Activated CD4-positive, alpha-beta T cell treated with anti-CD3 and anti-CD28 coated beads, Interleukin-2, amount 50 U/mL, for 24 hours (primary cell): ENCODE measurements around the gene SORCS2.

ENCODE experiments used
- DNase-seq, 2 donors: peaks; one replicate each; pipeline ENCODE4 v3.0.0-alpha.2; 2020; ENCODE audit warnings: low read depth in 1 of 2, low spot score in 1 of 2

SORCS2 gene

DNA sequence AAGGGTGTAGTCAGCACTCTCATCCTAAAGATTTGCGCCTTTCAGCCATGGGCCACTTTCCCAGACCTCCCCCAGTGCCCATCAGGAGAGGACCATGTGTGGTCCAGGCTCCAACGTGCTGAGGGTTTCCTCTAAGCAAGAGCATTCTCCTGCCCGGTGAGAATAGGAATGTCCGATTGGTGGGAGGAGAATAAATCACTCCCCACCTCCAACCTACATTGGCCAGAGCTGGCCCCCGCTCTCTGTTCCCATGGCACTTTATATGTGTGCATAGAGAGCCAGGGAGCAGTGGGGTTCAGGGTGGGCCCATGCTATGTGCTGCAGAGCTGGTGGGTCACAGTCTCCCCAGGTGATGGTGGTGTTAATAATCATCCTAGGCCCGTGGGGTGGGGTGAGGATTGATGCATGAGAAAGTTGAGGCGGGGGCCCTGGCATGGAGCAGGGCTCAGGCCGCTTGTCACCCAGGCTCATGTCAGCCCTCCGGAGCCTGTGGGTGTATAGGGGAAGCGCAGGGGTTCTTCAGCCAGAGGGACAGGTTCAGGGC is 6.8 kb upstream of the SORCS2 start:
- DNase-seq, result no peak

DNA sequence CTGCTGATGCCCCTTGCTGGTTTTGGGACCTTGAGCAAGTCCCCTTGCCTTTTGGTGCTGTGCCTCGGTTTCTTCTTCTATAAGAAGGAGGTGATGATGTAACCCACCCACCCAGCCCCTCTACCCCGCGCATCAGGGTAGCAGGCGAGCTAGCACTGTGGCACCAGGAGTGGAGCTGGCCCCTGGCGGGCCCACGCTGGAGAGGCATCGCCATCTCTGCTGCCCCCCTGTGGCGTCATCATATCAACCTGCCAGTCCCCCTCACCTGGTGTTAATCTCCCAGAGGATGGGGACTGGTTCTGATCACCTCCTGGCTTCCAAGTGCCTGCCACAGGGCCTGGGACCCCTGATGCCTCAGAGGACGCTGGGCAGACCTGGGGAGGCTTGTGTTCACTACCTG is 6.3 kb upstream of the SORCS2 start:
- DNase-seq, result no peak

DNA sequence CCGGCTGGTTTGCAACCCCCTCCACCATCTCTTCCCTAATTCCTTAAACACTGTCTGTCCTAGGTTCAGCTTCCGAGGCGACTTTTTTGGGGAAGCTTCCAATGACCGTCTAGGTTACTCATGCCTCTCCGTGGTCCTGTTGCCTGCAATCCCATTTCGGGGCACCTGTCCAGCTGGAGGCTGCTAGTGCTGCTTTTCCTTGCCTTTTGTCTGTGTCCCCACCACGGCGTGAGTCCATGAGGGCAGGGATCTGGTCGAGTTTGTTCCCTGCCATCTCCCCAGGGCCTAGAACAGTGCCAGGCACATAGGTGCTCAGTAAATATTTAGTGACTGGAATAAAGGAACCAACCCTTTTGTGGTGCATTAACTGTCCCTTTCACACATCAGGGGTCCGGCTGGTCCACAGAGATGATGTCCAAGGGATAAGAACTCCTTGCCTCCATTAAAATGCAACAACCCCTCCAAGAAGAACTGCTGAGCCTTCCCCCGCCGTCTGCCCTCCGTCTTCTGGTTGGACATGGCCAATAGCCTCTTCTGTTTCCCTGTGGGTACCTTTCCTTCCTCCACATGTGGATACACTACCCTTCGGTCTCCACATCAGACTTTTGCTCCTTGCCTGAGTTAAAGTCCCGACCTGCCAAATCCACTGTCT is 5.7 kb upstream of the SORCS2 start:
- no peak for DNase-seq

DNA sequence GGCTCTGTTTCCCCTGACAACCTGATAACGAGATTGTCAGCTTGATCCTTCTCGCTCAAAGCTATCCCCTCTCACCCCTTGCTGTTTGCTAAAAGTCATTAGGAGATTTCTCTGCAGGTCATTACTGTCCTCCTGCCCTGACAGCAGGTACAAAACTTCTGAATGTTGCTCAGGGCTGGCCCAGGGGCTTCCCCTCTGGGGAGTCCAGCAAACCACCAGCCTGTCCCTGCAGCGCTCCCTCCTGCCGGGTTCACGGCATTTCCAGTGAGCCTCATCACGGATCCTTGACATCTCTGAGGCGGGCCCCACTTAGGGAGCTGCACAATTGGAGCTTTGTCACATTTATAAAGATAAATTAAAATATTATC is 5.2 kb upstream of the SORCS2 start:
- DNase-seq, result no peak

DNA sequence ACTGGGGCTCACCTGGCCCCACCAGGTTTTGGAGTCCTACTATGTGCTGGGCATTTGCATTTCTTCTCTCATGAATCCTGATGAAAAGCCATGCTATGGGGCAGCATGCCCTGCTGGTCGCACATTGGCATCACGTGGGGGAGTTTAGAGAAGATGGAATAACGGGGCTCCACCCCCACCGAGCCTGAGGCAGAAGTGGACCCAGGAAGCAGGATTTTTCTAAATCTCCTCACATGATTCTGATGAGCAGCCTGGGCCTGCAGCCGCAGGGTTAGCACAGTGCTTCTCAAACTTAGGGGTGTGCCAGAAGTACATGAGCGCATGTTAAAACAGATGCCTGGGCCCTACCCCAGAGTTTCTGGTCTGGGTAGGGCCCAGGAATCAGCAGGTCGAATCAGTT is 4.6 kb upstream of the SORCS2 start:
- no peak for DNase-seq

DNA sequence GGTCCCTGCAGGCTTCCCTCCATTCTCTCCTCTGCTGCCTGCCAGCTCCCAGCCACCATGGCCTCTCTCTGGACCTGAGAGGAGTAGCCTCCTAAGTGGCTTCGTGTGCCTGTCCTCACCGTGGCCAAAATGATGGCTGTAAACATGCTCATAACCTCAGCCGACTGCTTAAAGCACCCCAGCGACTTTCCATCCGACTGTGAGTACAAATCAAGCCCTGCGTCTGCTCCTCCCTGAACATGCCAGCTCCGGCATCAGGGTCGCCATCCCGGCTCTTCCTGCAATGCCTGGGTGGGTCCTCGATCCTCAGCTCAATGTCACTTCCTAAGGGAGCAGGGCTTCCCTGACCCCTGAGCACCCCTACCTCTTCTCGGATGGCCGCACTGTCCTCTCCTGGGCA is 3.3 kb upstream of the SORCS2 start:
- DNase-seq, result no peak

DNA sequence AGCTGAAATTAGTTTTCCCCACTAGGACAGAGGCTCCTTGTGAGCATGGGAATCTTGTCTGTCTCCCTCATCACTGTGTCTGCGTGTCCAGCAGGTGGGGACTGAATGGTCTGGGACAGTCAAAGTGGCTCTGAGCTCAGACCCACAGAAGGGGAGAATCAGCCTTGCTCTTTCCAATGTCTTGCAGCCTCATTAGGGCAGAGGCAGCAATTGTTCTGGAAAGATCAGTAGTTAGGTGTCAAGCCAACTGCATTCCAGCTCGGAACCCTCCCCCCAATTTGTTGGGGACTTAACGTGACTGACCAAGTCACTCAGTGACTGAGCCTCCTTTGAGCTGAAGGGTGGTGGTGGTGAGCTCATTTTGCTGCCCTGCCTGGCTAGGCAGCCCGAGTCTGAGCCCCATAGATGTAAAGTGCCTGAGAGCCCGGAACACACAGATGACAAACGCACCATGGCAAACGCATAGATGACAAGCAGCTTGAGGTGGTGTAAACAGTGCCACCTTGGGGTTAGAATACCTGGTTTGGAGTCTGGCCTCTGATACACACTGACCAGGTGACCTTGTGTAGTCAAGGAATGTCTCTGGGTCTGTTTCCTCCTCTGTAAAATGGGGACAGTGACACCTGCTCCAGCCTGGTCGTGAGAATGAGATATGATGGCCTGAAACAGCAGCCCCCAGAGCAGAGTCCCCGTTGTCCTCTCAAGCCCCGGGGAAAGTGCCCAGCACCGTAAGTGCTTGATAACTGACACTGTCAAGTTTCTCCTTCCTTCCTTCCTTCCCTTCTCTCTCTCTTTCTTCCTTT is 2.7 kb upstream of the SORCS2 start:
- no peak for DNase-seq

DNA sequence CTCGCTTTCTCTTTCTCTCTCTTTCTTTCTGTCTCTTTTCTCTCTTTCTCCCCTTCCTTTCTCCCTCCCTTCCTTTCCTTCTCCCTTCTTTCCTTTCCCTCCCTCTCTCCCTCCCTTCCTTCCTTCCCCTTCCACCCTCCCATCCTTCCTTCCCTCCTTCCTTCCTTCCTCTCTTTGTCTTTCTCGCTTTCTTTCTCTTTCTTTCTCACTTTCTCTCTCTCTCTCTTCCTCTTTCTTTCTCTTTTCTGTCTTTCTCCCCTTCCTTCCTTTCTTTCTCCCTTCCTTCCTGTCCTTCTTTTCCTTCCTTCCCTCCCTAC is 2.1 kb upstream of the SORCS2 start:
- no peak for DNase-seq

DNA sequence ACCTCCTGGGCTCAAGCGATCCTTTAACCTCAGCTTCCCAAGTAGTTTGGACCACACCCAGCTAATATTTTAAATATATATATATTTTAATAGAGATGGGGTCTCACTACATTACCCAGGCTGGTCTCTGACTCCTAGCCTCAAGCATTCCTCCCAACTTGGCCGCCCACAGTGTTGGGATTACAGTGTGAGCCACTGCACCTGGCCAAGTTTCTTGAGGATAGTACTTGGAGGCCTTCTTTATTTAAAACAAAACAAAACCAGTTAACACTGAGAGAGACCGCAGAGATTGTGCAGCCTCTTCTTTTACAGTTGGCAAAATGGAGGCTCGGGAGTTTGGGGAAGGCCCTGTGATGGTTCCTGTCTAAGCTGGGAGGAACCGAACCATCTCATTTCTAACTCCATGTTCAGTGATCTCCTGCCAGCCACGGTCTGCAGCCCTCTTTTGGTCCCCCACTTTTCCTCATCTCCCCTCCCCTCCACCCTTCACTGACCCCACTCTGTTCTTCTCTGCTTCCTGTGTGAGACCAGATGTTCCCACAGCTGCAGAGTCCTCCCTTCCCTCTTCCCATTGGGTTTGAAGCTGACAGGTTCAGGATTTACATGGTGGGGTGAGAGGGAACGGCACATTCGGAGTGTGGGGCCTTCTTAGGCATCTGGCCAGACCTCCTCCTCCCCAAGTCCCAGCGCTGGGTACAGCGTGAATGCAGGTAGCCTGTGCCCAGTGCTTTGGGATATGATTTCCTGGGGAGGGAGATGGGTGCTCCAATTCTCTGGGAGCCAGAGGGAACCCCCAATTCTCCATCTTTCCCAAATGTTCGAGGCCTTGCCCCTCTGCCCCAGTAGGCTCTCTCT is 1.4 kb upstream of the SORCS2 start:
- DNase-seq, result no peak

DNA sequence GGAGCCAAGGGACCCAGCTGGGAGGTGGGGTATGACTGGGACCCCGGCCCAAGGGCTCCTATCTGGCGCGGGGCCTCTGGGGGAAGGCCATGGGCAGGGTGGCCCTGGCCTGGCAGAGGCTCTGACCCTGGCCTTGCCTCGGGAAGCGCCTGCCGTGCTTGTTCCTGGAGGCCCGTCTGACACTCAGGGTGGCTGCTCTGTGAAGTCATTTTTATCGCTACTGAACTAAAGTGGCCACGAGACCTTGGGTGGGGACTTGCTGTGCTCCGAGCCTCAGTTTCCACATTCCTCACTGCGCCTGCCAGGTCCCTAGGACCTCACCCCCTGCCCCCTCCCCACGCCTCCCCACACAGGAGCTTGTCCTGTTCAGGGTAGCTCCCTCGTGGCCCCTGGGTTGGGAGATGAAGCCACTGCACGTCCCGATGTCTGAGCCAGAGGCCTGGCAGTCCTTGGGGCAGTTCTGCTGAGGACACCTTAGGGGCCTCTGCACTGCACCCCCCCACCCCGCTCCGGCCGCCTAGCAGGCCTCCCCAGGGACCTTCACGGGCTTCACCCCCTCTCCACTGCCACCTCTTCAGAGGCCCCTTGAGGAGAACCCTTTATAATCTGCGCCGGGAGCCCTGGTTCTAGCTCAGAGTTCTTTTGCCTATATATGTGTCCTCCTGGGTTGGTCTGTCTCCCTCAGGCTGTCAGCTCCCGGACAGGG is 639 bp upstream of the SORCS2 start:
- no peak for DNase-seq

DNA sequence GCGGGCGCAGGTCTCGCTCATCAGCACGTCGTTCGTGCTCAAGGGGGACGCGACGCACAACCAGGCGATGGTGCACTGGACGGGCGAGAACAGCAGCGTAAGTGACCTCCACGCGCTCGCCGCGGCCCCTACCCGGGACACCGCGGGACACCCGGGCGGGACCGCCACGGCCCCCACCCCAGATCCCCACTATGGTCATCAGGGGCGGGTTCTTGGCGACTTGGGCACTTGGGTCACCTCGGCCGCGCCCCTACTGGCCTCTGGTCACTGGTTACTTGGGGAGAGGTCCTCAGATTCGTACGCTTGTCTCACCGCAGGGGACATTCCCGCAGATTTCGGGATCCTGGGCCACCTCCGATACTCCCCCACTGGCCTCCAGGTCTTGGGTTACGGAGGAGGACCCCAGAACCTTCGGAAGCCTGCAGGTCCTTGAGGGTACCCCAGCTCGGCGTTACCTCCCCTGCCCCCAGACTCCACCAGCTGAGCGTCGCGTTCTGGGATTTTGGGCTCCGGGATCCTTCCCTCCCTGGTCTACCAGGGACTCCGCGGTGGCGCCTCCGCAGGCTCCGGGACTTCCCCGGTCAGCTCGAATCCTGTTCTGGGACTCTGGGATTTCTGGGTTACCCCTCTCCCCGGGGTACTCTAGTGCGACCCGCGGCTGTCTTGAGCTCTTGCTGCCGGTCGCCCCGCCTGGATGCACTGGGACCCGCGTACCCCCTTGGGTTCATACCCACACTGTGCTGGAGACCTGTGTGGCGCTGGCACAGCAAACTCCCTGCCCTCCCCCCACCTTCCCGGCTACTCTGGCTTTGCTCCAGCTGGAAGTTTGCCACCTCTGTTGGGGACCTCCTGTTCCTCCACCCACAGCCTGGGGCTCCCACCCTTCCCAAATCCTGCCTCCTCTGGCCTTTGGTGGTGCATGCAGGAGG is 956 bp downstream of the SORCS2 start:
- no peak for DNase-seq

DNA sequence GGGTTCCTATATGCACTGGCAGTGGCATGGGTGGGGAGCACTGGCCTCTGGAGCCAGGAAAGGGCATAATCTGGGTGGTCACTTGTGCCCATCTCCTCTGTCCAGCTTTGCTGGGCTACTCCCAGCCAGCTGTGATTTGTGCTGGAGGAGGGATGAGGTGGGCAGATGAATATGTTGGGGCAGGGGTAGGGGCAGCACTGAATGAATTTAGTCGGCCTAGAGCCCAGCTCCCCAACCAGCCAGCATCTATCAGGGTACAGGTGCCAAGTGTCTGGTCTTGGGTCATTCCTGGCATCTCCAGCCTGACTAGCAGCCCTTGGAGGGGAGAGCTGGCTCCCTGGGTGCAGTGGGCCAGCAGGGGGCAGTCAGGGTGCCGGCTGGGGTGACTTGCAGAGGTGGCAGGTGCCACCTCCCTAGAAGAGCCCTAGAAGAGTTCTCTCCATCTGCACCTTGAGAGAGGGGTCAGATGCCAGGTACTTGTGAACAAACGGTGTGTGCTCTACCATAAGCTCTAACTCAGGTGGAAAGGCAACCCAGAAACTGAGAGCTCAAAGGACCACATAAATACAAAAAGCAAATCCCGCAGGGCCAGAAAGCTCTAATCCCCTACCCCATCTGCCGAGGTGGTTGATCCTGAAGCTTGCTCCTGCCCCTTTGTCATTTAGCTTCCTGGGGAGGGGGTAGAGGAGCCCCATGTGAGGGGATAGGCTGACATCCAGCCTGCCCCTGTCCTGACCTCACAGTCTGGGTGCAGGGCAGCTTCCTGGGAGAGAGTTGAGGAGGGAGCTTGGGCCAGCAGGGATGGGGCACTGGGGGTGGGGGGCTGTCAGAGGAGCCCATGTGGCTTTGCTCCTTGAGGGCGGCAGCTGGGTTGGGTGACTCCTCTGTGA is 2.2 kb downstream of the SORCS2 start:
- DNase-seq, result no peak

DNA sequence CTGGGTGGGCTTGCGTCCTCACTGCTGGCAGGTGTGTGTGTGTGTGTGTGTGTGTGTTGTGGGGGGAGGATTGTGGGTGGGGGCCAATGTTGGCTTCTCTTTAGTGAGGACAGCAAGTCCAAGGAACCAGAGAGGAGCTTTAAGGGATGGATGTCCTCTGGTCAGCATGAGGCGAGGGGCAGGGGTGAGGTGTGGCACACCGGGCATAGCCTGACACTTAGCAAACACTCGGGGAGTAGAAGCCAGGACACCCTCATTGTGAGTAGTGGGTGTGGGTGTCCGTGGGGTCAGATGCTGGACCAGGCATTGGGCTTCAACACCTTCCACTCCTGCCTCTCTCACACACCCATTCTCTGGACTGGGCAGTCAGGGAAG is 2.8 kb downstream of the SORCS2 start:
- no peak for DNase-seq

DNA sequence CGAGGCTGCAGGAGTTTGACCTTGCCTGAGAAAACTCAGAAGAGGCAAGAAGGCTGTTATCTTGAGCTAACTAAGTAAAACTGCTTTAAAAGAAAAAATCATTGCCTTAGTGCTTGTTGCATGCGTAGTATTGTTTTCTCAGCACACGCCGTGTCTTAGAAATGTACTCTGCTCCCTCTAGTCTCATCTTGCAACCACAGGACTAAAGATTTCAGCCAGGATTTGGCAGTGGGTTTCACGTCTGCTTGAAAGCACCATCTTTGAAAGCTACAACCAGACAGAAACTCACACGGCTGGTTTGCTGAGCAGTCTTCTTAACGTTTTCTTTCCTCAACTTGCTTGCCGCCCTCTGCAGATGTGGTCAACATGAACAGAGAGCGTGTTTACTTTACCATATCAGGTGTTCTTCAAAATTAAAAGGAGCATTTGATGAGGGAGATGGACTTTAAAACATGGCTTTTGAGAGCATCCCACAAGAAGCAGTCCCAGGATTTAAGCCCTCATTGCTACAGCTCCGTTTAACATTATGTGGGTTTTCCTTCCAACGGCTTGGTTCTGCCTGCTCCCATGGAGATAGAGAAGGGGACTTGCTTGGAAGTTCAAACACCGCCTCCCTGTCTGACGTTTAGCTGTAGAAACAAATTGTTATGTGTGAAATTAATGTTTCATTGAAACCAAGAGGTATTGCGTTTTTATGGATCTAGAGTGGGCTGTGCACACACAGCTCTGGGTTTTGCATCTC is 3.4 kb downstream of the SORCS2 start:
- no peak for DNase-seq

DNA sequence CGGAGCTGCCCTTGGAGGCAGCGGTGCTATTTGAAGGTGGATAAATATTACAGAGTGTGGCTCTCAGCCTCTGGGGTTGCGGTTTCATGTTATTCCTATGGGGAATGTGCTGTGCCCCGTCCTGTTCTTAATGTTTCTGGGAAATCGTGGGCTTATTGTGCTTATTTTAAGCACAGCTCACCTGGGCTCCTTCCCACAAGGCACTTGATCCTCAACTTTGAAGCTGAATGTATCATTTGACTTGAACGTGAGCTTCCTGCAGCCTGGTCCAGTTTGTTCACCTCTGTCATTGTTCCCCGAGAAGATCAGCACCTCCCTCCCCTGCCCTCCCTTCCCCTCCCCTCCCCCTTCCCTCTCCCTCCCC is 3.9 kb downstream of the SORCS2 start:
- DNase-seq, result no peak

DNA sequence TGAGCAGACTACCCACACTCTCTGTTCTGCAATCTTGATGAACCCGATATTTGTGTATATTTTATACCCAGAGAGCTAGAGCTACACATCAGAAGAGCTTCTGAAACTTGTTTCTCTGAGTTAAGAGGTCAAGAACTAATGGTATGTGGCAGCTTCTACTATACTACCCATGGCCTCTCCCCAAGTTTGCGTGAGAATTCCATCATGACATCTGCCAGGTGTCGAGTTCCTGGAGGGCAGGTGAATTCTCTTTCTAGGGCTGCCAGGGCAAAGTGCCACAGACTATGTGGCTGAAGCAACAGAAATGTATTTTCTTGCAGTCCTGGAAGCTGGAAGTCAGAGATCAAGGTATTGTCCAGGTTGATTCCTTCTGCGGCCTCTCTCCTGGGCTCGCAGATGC is 4.4 kb downstream of the SORCS2 start:
- DNase-seq, result no peak

DNA sequence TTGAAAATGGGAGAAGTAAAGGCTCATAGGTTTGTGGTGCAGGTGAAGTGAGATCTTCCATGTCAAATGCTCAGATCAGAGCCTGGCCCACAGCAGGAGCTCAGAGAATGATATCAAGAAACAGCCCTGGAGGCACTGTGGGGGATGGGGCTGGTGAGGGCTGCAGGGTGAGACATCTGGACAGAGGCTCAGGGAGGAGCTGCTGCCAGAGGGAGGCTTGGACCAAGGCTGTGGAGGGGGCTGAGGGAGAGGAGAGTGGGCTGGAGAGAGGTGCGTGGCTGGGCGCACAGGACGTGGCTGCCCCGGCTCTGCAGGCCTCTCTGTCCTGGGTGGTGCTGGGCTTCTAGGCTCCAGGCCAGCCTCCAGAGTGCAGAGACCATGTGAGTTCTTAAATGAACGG is 5.6 kb downstream of the SORCS2 start:
- DNase-seq, result no peak

DNA sequence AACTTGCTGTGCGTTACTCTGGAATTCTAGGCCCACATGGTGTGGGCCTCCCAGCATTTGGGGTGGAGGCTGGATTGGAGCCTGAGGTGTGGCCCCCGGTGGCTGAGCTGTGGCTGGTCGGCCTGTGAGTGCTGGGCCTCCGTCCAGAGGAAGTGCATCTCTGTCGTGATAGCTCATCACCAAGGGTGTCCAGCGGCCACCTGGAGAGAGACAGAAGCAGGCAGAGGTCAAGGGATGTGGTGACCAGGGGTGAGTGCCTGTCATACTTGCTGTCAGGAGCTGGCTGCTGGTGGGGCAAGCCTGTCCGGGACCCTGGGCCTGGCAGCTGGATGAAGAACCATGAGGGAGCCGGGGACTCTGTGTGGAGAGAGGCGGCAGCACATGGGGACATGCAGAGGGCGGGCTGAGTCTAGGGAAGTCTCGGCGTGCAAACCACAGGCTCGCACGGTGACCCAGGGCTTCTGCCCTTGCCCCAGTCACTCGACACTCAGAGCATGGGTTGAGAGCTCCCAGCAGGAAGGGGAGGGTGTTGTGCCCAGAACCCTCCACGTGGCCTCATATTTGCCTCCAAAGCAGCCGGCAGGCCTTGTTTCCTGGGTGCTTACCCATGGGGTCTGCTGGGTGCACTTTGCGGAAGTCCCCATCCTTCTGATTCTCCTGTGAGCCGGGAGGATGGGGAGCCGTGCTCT is 6.2 kb downstream of the SORCS2 start:
- no peak for DNase-seq
